ENCODE measurements around the gene UNC80. TPM values are rescaled to one million over a fixed set of nuclear protein-coding genes. Genes with fewer than 3 reads are reported as not detected.
A peak's percentile ranks its signal among the peaks of the same experiment; 100 is the strongest.

Gene UNC80
- total RNA-seq, 1 donor from 2014 or later, result 0.38 TPM

DNA sequence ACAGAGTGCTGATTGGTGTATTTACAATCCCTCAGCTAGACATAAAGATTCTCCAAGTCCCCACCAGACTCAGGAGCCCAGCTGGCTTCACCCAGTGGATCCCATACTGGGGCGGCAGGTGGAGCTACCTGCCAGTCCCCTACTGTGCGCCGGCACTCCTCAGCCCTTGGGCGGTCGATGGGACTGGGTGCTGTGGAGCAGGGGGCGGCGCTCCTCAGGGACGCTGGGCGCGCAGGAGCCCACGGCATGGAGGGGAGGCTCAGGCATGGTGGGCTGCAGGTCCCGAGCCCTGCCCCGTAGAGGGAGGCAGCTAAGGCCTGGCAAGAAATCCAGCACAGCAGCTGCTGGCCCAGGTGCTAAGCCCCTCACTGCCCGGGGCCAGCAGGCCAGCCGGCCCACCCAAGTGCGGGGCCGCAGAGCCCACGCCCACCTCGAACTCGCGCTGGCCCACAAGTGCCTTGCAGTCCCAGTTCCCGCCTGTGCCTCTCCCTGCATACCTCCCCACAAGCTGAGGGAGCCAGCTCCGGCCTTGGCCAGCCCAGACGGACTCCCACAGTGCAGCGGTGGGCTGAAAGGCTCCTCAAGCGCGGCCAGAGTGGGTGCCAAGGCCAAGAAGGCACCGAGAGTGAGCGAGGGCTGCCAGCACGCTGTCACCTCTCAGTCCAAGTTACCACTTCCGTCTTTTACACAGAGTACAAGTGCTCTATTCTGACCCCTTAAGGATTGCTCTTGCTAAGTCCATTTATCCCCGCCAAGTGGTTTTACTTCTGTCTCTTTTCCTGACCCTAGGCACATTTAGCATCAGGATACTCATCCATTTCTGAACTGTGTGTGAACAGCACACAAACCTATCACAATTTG is 229.1 kb downstream of the UNC80 start:
- Mint-ChIP-seq H3K36me3 (no peaks in the 10 kb centered on the region), H3K4me1 (peaks cover 26% of the 10 kb centered on the region), H3K27me3 (ENCODE audit: low read depth) (peaks cover 2% of the 10 kb centered on the region), H3K27ac (no peak overlapping the region), H3K9me3 (no peaks in the 10 kb centered on the region), H3K4me3 (no peak overlapping the region)
- DNase-seq (ENCODE audit: low spot score in 2 of 2, unreplicated experiment in 2 of 2), result no peak
- no peak for TF ChIP-seq CTCF (IDR thresholded peaks at IDR 0.05; ENCODE audit: unreplicated experiment)

DNA sequence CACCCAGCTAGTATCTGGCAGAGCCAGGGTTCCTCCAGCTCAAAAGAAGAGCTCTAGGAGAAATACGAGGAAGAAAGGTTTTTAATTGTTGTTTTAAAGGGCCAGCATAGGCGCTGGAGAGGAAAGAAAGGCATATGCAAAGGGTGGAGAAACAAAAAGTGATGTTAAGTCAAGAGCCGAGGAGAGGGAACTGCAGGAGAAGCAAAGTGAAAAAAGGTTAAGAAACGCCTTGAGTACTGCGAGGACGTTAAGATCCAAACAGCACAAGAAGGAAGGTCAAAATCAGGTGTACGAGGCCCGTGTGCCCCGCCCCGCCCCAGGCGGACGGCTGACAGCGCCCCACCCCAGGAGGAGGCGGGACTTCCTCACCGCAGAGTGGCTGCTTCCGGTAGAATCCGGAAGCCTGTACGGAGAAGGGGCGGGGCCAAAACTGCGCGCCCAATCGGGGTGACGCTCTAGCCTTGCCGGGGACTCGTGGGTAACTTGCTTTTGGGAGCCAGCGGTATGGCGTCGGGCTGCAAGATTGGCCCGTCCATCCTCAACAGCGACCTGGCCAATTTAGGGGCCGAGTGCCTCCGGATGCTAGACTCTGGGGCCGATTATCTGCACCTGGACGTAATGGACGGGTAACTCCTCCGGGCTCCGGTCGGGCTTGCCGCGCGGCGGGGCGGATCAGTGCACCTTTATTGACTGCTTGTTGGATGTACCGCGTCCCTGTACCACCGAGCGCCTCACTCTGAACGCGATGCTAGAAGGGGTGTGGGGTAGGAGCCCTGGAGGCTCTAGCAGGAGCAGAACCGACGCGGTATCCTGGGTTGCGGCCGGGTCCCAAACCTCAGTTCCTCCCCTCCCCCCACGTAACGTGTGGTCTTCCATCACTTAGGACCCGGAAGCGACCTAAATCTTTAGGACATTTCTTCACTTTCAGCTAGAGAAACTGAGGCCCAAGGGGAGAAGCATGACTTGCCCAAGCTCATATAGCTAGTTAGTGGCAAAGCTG is 230.8 kb downstream of the UNC80 start, which contains the start of gene RPE:
TSS of gene RPE (plus strand) at position 481 of the 1,000 bp plus-strand sequence. CDS start at position 505, 24 bp downstream.
- H3K27ac Mint-ChIP-seq, result peak within 1 kb of the TSS; percentile 91
- DNase-seq (ENCODE audit: low spot score in 2 of 2, unreplicated experiment in 2 of 2), result peak; percentile 86 to 95
- H3K4me3 Mint-ChIP-seq, result peak within 1 kb of the TSS; percentile 85
- H3K27me3 Mint-ChIP-seq (ENCODE audit: low read depth), result peaks cover 2% of the 10 kb centered on the region
- H3K9me3 Mint-ChIP-seq, result no peaks in the 10 kb centered on the region
- no peak for TF ChIP-seq CTCF (IDR thresholded peaks at IDR 0.05; ENCODE audit: unreplicated experiment)
- no peaks in the 10 kb centered on the region for H3K36me3 Mint-ChIP-seq
- peaks cover 28% of the 10 kb centered on the region for H3K4me1 Mint-ChIP-seq

DNA sequence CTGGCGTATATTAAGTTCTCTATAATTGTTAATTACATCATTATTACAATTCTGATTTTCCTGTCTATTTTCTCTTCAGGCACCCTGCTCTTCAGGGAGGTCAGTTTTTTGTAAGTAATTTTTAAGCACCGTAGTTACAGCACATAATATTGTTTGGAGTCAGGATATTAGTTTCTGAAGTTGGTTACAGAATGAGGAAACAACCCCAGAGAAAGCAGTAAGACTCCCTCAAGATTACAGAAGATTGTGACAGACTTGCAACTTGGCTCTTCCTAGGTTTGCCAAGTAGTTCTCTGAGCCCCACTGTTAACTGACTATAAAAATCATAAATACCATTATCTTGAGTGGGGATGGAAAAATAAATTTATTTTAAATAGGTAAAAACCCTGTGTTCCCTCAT is 231.7 kb downstream of the UNC80 start:
- H3K4me1 Mint-ChIP-seq, result peaks cover 28% of the 10 kb centered on the region
- peaks cover under 1% of the 10 kb centered on the region for H3K36me3 Mint-ChIP-seq
- TF ChIP-seq CTCF (IDR thresholded peaks at IDR 0.05; ENCODE audit: unreplicated experiment), result no peak
- H3K27ac Mint-ChIP-seq, result no peak overlapping the region
- H3K4me3 Mint-ChIP-seq, result peak overlapping the region; percentile 85
- peaks cover under 1% of the 10 kb centered on the region for H3K27me3 Mint-ChIP-seq (ENCODE audit: low read depth)
- H3K9me3 Mint-ChIP-seq, result no peaks in the 10 kb centered on the region
- no peak for DNase-seq (ENCODE audit: low spot score in 2 of 2, unreplicated experiment in 2 of 2)

DNA sequence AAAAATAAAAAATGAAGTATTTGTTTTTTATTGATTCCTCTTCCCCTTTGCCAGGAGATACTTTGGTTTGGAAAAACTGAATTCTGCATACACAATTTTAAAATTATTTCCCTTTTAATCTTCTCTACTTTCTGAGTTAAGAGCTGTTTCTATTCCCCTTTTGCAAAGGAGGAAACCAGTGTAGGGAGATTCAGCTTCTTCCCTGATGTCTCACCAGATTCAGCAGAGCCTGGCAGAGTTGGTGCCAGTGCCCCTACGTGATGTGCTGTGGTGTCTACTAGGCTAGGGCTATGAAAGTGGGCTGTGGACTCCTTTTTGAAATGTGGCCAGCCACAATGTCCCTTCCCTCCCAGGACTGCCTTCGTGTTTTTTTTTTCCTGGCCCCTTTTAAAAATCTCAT is 233.2 kb downstream of the UNC80 start:
- H3K9me3 Mint-ChIP-seq, result no peaks in the 10 kb centered on the region
- peaks cover 28% of the 10 kb centered on the region for H3K4me1 Mint-ChIP-seq
- H3K4me3 Mint-ChIP-seq, result no peak overlapping the region
- no peak overlapping the region for H3K27ac Mint-ChIP-seq
- H3K36me3 Mint-ChIP-seq, result peaks cover 3% of the 10 kb centered on the region
- no peaks in the 10 kb centered on the region for H3K27me3 Mint-ChIP-seq (ENCODE audit: low read depth)
- no peak for TF ChIP-seq CTCF (IDR thresholded peaks at IDR 0.05; ENCODE audit: unreplicated experiment)
- no peak for DNase-seq (ENCODE audit: low spot score in 2 of 2, unreplicated experiment in 2 of 2)

DNA sequence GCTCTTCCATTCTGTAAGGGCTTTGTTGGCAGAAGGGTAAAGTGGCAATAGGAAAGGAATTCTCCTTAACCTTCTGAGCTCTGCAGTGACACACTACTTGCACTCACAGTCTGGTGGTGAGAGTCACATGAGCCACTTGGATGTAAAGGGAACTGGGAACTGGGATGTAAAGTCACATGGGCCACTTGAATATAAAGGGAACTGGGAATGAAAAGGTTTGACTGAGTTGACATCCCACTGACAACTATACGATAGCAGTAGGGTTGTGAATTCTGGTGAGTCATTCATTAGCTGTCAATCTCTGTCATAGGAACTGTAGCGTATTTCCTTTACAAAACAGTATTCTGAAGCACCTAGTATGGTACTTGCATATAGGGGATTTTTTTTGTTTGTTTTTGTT is 236.3 kb downstream of the UNC80 start:
- H3K27me3 Mint-ChIP-seq (ENCODE audit: low read depth), result no peaks in the 10 kb centered on the region
- TF ChIP-seq CTCF (IDR thresholded peaks at IDR 0.05; ENCODE audit: unreplicated experiment), result no peak
- H3K36me3 Mint-ChIP-seq, result peaks cover 17% of the 10 kb centered on the region
- no peaks in the 10 kb centered on the region for H3K9me3 Mint-ChIP-seq
- peaks cover 20% of the 10 kb centered on the region for H3K4me1 Mint-ChIP-seq
- no peak overlapping the region for H3K27ac Mint-ChIP-seq
- no peak overlapping the region for H3K4me3 Mint-ChIP-seq
- no peak for DNase-seq (ENCODE audit: low spot score in 2 of 2, unreplicated experiment in 2 of 2)
